ENCODE measurements around the gene IQCH. TPM values are rescaled to one million over a fixed set of nuclear protein-coding genes. Genes with fewer than 3 reads are reported as not detected.

IQCH gene
- total and polyA plus RNA-seq, 2 experiments from 2014 or later: 2.1 to 4.1 TPM

DNA sequence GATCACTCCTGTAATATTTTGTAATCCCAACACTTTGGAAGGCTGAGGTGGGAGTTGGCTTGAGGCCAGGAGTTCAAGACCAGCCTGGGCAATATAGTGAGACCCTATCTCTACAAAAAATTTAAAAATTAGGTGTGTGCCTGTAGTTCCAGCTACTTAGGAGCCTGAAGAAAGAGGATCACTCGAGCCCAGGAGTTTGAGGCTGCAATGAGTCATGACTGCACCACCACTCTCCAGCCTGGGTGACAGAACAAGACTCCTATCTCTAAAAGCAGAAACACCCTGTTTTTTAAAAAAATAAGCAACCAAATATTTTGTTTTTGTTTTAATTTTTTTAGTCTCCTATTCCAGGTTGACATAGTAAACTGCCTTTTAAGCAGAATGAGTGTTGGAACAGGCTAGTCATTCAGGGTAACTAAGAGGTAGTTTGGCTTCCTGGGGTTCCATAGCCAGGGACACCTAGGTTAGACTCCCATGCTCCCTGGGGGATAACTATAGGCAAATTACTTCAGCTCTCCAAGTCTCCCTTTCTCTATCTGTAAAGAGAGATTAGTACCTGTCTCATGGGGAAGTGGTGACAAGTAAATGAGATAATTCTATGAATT lies 151.8 kb downstream of the IQCH start:
- DNase-seq: peak; percentile 13
- H3K9ac ChIP-seq: no peak overlapping the region
- no peak for TF ChIP-seq EZH2 (IDR thresholded peaks at IDR 0.05; ENCODE audit: insufficient read depth, poor library complexity, severe bottlenecking)
- TF ChIP-seq EZH2phosphoT487 (IDR thresholded peaks at IDR 0.05; ENCODE audit: insufficient read depth, low read depth): no peak
- no peaks in the 10 kb centered on the region for H4K20me1 ChIP-seq (ENCODE audit: insufficient read depth)
- no peak overlapping the region for H3K4me2 ChIP-seq (ENCODE audit: unreplicated experiment)
- WGBS, 2 experiments (ENCODE audit: low coverage in 1 of 2, low lambda C conversion rate in 2 of 2, missing lambda C conversion rate in 2 of 2): 43 to 50% methylated on average over 1 of the region's 1 CpG
- no peaks in the 10 kb centered on the region for H3K9me2 ChIP-seq (ENCODE audit: insufficient read depth)
- H3K27ac ChIP-seq: no peak overlapping the region
- H3F3A ChIP-seq (ENCODE audit: insufficient read depth): no peaks in the 10 kb centered on the region
- H3K4me3 ChIP-seq: no peak overlapping the region
- no peaks in the 10 kb centered on the region for H3K27me3 ChIP-seq (replicated peaks; ENCODE audit: insufficient read depth)
- no peaks in the 10 kb centered on the region for H3K4me1 ChIP-seq (ENCODE audit: insufficient read depth)
- H3K79me2 ChIP-seq (ENCODE audit: insufficient read depth): no peaks in the 10 kb centered on the region
- no peak overlapping the region for H2AFZ ChIP-seq
- in situ Hi-C loops (cut with MboI): no loop called here
- H3K9me3 ChIP-seq (ENCODE audit: low read depth): no peaks in the 10 kb centered on the region
- H3K36me3 ChIP-seq (ENCODE audit: low read depth): no peaks in the 10 kb centered on the region

DNA sequence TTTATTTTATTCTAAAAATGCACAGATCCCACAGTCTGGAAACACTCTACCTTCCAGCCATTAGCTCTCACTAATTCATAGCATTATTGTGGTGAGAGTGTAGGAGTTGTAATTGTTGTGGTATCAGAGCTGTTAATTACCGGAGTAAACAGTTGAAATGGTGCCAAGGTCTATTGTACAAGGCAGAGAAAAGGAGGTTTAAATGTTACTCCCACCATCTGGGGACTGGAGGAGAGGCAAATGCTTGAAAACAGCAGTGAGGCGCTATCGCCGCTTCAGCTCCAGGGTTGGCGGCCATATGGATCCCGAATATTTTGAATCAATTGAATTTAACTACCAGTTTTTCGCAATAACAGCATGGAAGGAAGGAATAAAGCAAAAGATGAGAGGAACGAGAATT lies 153.2 kb downstream of the IQCH start:
- H3K27me3 ChIP-seq (replicated peaks; ENCODE audit: insufficient read depth): no peaks in the 10 kb centered on the region
- H3K27ac ChIP-seq: no peak overlapping the region
- in situ Hi-C loops (cut with MboI): no loop called here
- H3K9ac ChIP-seq: no peak overlapping the region
- TF ChIP-seq EZH2phosphoT487 (IDR thresholded peaks at IDR 0.05; ENCODE audit: insufficient read depth, low read depth) (no peak), EZH2 (IDR thresholded peaks at IDR 0.05; ENCODE audit: insufficient read depth, poor library complexity, severe bottlenecking) (no peak)
- no peak overlapping the region for H3K4me2 ChIP-seq (ENCODE audit: unreplicated experiment)
- H3K36me3 ChIP-seq (ENCODE audit: low read depth): no peaks in the 10 kb centered on the region
- H3K4me1 ChIP-seq (ENCODE audit: insufficient read depth): no peaks in the 10 kb centered on the region
- no peaks in the 10 kb centered on the region for H3K9me3 ChIP-seq (ENCODE audit: low read depth)
- H3K79me2 ChIP-seq (ENCODE audit: insufficient read depth): no peaks in the 10 kb centered on the region
- no peak overlapping the region for H3K4me3 ChIP-seq
- H4K20me1 ChIP-seq (ENCODE audit: insufficient read depth): no peaks in the 10 kb centered on the region
- H3K9me2 ChIP-seq (ENCODE audit: insufficient read depth): no peaks in the 10 kb centered on the region
- 83 to 87% methylated on average over 8 of the region's 8 CpGs for WGBS, 2 experiments (ENCODE audit: low coverage in 1 of 2, low lambda C conversion rate in 2 of 2, missing lambda C conversion rate in 2 of 2)
- no peak overlapping the region for H2AFZ ChIP-seq
- H3F3A ChIP-seq (ENCODE audit: insufficient read depth): no peaks in the 10 kb centered on the region
- no peak for DNase-seq

DNA sequence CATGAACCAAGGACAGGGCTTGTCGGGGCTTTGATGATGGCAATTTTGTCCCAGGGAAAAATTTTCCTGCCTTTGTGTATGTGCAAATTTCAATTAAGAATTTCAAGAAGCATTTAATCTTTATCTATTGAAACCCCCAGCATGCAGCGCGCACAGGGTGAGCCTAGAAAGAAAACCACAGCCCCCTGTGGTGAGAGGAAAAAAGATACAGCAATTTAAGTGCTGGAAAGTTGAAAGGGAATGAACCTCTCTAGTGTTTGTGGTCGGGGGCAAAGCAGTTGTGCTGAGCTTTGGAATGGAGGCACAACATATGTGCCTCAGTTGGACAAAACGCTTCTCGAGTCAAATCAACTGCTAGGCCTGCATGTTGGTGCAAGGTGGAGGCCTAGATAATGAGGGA lies 154.6 kb downstream of the IQCH start:
- in situ Hi-C loops (cut with MboI): no loop called here
- Histone ChIP-seq H3K9me2 (ENCODE audit: insufficient read depth) (no peaks in the 10 kb centered on the region), H3K27me3 (replicated peaks; ENCODE audit: insufficient read depth) (no peaks in the 10 kb centered on the region), H3K9ac (no peak overlapping the region), H3K36me3 (ENCODE audit: low read depth) (no peaks in the 10 kb centered on the region), H3K27ac (no peak overlapping the region), H3F3A (ENCODE audit: insufficient read depth) (no peaks in the 10 kb centered on the region), H3K79me2 (ENCODE audit: insufficient read depth) (no peaks in the 10 kb centered on the region), H3K4me3 (no peak overlapping the region), H3K9me3 (ENCODE audit: low read depth) (no peaks in the 10 kb centered on the region), H4K20me1 (ENCODE audit: insufficient read depth) (no peaks in the 10 kb centered on the region), H3K4me2 (ENCODE audit: unreplicated experiment) (no peak overlapping the region), H2AFZ (no peak overlapping the region), H3K4me1 (ENCODE audit: insufficient read depth) (peaks cover 3% of the 10 kb centered on the region; the same call in 1 of the 2 replicates)
- DNase-seq: no peak
- TF ChIP-seq EZH2phosphoT487 (IDR thresholded peaks at IDR 0.05; ENCODE audit: insufficient read depth, low read depth): no peak
- TF ChIP-seq EZH2 (IDR thresholded peaks at IDR 0.05; ENCODE audit: insufficient read depth, poor library complexity, severe bottlenecking): no peak
- WGBS, 2 experiments (ENCODE audit: low coverage in 1 of 2, low lambda C conversion rate in 2 of 2, missing lambda C conversion rate in 2 of 2): 81 to 82% methylated on average over 6 of the region's 6 CpGs

DNA sequence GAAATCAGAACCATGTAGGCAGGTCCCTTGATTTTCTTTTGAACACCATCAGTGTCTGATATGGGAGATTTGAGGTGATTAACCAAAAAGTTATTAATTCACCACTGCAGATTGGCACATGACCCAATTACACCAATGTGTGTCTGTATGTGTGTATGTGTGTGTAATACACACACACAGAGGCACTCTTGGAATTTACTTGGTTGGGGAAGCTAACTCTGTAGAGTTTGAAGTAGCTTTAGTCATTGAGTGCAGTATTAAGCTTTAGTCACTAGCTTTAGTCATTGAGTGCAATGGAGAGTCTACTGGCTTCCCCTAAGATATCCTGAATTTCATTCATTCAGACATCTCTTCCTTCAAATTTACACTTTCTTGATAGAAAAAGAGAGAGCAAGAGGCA lies 156.9 kb downstream of the IQCH start:
- Histone ChIP-seq H3K4me1 (ENCODE audit: insufficient read depth) (peaks cover 5% of the 10 kb centered on the region; the same call in 1 of the 2 replicates), H3K9me2 (ENCODE audit: insufficient read depth) (no peaks in the 10 kb centered on the region), H3K27ac (no peak overlapping the region), H3K9ac (no peak overlapping the region), H3K4me2 (ENCODE audit: unreplicated experiment) (no peak overlapping the region), H3K79me2 (ENCODE audit: insufficient read depth) (no peaks in the 10 kb centered on the region), H3K9me3 (ENCODE audit: low read depth) (no peaks in the 10 kb centered on the region), H3K36me3 (ENCODE audit: low read depth) (no peaks in the 10 kb centered on the region), H3K4me3 (no peak overlapping the region), H3F3A (ENCODE audit: insufficient read depth) (no peaks in the 10 kb centered on the region), H4K20me1 (ENCODE audit: insufficient read depth) (no peaks in the 10 kb centered on the region), H2AFZ (no peak overlapping the region), H3K27me3 (replicated peaks; ENCODE audit: insufficient read depth) (no peaks in the 10 kb centered on the region)
- in situ Hi-C loops (cut with MboI): no loop called here
- DNase-seq: peak; percentile 27
- TF ChIP-seq EZH2phosphoT487 (IDR thresholded peaks at IDR 0.05; ENCODE audit: insufficient read depth, low read depth) (no peak), EZH2 (IDR thresholded peaks at IDR 0.05; ENCODE audit: insufficient read depth, poor library complexity, severe bottlenecking) (no peak)
